Measurements from ENCODE around the gene GASK1B. TPM values are rescaled to one million over a fixed set of nuclear protein-coding genes. Genes with fewer than 3 reads are reported as not detected.

The GASK1B gene
- total and polyA plus RNA-seq, 9 donors: 32.9 to 78.4 (median 58.4) TPM

DNA sequence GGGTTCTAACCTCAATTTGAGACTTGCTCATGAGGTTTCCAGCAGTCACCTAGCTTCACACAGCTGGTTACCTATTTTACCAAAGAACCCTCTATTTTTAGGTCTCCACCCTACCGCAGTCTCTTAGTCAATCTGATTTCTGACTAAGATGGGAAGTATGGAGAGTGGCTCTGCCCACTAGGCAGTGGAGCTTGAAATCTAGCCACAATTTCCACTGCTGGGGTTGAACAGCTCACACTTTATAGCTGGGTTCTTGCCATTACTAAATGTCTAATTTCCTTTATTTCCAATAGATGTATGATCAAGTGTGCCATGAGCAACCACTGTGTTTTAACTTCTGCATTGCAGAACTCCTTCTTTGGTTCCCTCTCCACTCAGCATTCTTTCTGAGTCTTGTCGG is 43.1 kb downstream of the GASK1B start:
- H3K4me1 ChIP-seq (ENCODE audit: control insufficient read depth, insufficient read depth, low read length): peaks cover 2% of the 10 kb centered on the region
- H3K27ac ChIP-seq (ENCODE audit: low read length): no peak overlapping the region
- DNase-seq: no peak
- H3K9me3 ChIP-seq (replicated peaks; ENCODE audit: control insufficient read depth, low read depth, low read length): no peaks in the 10 kb centered on the region
- H3K4me3 ChIP-seq (ENCODE audit: low read length): no peak overlapping the region
- H3K36me3 ChIP-seq (ENCODE audit: control insufficient read depth, insufficient read depth, low read length): peaks cover 8% of the 10 kb centered on the region
- H3K27me3 ChIP-seq (ENCODE audit: control insufficient read depth, insufficient read depth, low read length): no peaks in the 10 kb centered on the region
- 100% methylated on average over 1 of the region's 2 CpGs for WGBS (ENCODE audit: insufficient coverage)

DNA sequence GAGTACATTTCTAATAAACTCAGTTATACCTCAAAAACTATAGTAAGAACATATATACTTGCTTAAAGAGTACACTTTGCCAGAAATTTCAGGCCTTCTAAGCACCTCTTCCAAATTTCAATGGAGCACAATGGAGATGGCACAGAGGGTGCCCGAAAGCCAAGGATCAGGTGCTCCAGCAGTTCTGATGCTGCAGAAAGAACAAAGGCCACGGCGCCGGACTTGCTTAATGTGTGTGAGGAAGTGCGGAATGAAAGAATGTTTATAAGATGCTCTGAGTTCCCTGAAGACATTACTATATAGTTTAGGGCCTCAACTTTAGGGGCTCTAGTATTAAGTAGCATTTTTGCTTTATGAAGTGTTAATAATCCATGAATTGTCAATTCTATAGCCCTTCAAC is 44.3 kb downstream of the GASK1B start:
- Histone ChIP-seq H3K4me3 (ENCODE audit: low read length) (no peak overlapping the region), H3K9me3 (replicated peaks; ENCODE audit: control insufficient read depth, low read depth, low read length) (no peaks in the 10 kb centered on the region), H3K27ac (ENCODE audit: low read length) (no peak overlapping the region), H3K36me3 (ENCODE audit: control insufficient read depth, insufficient read depth, low read length) (peaks cover 8% of the 10 kb centered on the region), H3K27me3 (ENCODE audit: control insufficient read depth, insufficient read depth, low read length) (no peaks in the 10 kb centered on the region), H3K4me1 (ENCODE audit: control insufficient read depth, insufficient read depth, low read length) (peaks cover 2% of the 10 kb centered on the region)
- DNase-seq: no peak
- WGBS (ENCODE audit: insufficient coverage): 100% methylated on average over 4 of the region's 5 CpGs

DNA sequence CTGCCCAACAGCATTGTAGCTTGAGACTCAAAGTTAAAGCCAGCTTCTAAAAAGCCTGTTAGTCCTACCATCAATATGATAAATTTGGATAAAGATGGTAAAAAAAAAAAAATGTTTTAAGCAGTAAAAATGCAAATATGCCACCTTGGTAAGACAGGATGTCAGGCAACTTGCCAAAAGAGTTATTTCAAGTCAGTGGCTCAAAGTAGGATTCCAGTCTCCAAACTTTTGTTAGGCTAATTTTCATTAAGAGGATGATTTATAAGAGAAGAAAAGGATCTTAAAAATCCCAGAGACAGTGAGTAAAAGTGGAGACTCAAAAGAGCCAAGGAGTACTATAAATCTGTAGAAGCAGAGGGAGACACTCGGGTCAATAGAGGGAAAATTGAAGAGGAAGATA is 47.5 kb downstream of the GASK1B start:
- Histone ChIP-seq H3K27ac (ENCODE audit: low read length) (no peak overlapping the region), H3K4me3 (ENCODE audit: low read length) (no peak overlapping the region), H3K9me3 (replicated peaks; ENCODE audit: control insufficient read depth, low read depth, low read length) (no peaks in the 10 kb centered on the region), H3K4me1 (ENCODE audit: control insufficient read depth, insufficient read depth, low read length) (peaks cover under 1% of the 10 kb centered on the region), H3K27me3 (ENCODE audit: control insufficient read depth, insufficient read depth, low read length) (no peaks in the 10 kb centered on the region), H3K36me3 (ENCODE audit: control insufficient read depth, insufficient read depth, low read length) (peaks cover 8% of the 10 kb centered on the region)
- WGBS (ENCODE audit: insufficient coverage): 60% methylated on average over 1 of the region's 1 CpG
- DNase-seq: no peak

Other genes starting within 250 kb of the GASK1B start
- 3.1 TPM for gene TMEM144, start 37.5 kb upstream of the GASK1B start, total RNA-seq
- gene TMEM144, start 37.5 kb upstream of the GASK1B start, polyA plus RNA-seq (ENCODE audit: insufficient read depth in 1 of 8, insufficient read length in 8 of 8, low replicate concordance in 1 of 8): 1 to 10 TPM; 1.2 to 6.1 (median 2.1) TPM

All from muscle of leg (tissue), 11 donors.